Measurements from ENCODE around the gene RASA2. TPM values are rescaled to one million over a fixed set of nuclear protein-coding genes. Genes with fewer than 3 reads are reported as not detected.

RASA2 gene
- total and polyA plus RNA-seq, 10 of the 15 experiments (the other 5 are each of a cell fraction or from before 2014, with no cell fraction given): 1.9 to 9.4 (median 7.2) TPM

- TF ChIP-seq SKIL (IDR thresholded peaks at IDR 0.05; ENCODE audit: low read depth, poor library complexity, severe bottlenecking): no peak
Measured at GRCh38 chr3:141610939-141611338, 124.1 kb downstream of the RASA2 start (continued).

GRCh38 chr3:141618103-141618910 is 131.5 kb downstream of the RASA2 start:
- Histone ChIP-seq H4K20me1 (ENCODE audit: control insufficient read depth, insufficient read depth) (no peaks in the 10 kb centered on the region), H3K4me2 (ENCODE audit: control insufficient read depth, insufficient read depth) (no peak overlapping the region), H3K79me2 (ENCODE audit: control insufficient read depth, insufficient read depth, low read length) (no peaks in the 10 kb centered on the region), H3K9ac (ENCODE audit: control insufficient read depth, insufficient read depth, low read length) (no peak overlapping the region), H2AFZ (ENCODE audit: control insufficient read depth, low read depth, low read length) (no peak overlapping the region), H3K4me3 (no peak overlapping the region), H3K4me1 (ENCODE audit: control insufficient read depth, insufficient read depth, low read length) (no peaks in the 10 kb centered on the region), H3K27ac (ENCODE audit: control insufficient read depth, insufficient read depth) (no peak overlapping the region), H3K9me3 (replicated peaks; ENCODE audit: control insufficient read depth, insufficient read depth, low read length) (no peaks in the 10 kb centered on the region), H3K36me3 (ENCODE audit: control insufficient read depth in 2 of 2, insufficient read depth in 2 of 2, low read length in 1 of 2) (no peaks in the 10 kb centered on the region), H3K27me3 (replicated peaks in 1 of 2; ENCODE audit: control insufficient read depth in 2 of 2, insufficient read depth in 2 of 2, low read length in 1 of 2) (no peaks in the 10 kb centered on the region)
- in situ Hi-C loops (cut with MboI): no loop called here
- FAIRE-seq (no peak), DNase-seq (ENCODE audit: low read depth, low spot score) (no peak), ATAC-seq (no peak)
- RAD21 ChIA-PET (ENCODE audit: unreplicated experiment): no interaction called here
- no peak for TF ChIP-seq EP300 (IDR thresholded peaks at IDR 0.05; ENCODE audit: borderline replicate concordance in 1 of 2, control insufficient read depth in 1 of 2, low read depth in 2 of 2, low read length in 2 of 2)
- TF ChIP-seq IRF3 (IDR thresholded peaks at IDR 0.05): no peak
- no peak for TF ChIP-seq POLR2AphosphoS2 (IDR thresholded peaks at IDR 0.05; ENCODE audit: low read depth, low read length)
- no peak for TF ChIP-seq ZBED1 (IDR thresholded peaks at IDR 0.05; ENCODE audit: borderline replicate concordance)
- CTCF ChIA-PET: no interaction called here
- POLR2A ChIA-PET: no interaction called here
- SMC1A ChIA-PET (ENCODE audit: uncharacterized antibody, unreplicated experiment): no interaction called here
- intact Hi-C loops (cut with micrococcal nuclease; ENCODE audit: unreplicated experiment): no loop called here
- BruUV-seq (replicated peaks): no TSS peak
- WGBS (ENCODE audit: insufficient coverage, insufficient replicate concordance, low lambda C conversion rate, missing lambda C conversion rate): 97% methylated on average over 6 of the region's 6 CpGs

All from GM12878 (cell line).